Stimulated activated CD8-positive, alpha-beta memory T cell treated with anti-CD3 and anti-CD28 coated beads, Interleukin-4, amount 100 ng/mL, for 1 hour (primary cell): ENCODE results near the gene AAR2.

Experiments
- DNase-seq, 2 donors: peaks; one replicate each; pipeline ENCODE4 v3.0.0-alpha.2; 2020; ENCODE audit warnings: low read depth in 2 of 2, low spot score in 1 of 2

Gene AAR2

GRCh38 chr20:36217226-36217625, 19.1 kb upstream of the AAR2 start:
- no peak for DNase-seq

GRCh38 chr20:36218380-36219064, 17.8 kb upstream of the AAR2 start:
- DNase-seq: no peak

- DNase-seq: no peak
Measured at GRCh38 chr20:36219671-36220220, 16.5 kb upstream of the AAR2 start.

DNA sequence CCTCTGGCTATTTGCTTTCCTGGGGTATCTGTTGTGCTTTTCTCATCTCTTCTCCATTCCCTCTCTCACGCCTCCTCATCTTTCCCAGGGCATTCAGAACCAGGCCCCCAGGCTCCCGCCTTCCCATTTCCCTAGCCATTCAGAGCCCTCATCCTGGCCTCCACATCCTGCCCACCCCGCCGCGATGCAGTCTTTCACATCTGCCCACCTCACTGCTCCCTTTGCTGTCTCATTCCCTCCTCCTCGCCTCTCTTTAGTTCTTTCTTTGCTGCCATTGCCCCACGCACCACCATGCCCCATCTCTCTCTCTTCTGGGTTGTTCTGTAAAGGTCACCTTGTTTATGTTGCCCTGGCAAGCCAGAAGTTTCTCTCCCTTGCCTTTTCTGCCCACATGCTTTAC, 10.6 kb upstream of the AAR2 start:
- no peak for DNase-seq

DNA sequence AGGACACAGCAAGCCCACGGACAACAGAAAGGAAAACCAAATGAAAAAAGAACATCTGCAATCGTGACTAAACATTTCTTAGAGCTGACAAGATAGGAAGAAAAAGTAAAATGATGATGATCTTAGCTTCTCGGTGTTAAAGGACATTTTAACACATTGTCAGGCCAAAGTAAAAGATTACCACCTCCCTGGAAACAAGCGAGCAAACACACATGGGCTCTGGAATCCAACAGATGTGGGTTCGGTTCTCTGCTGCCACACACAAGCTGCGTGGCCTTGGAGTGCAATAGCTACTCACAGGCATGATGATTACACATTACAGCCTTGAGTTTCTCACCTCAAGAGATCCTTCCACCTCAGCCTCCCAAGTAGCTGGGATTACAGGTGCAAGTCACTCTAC, 7.5 kb upstream of the AAR2 start:
- no peak for DNase-seq

- no peak for DNase-seq
Measured at GRCh38 chr20:36230019-36230418, 6.3 kb upstream of the AAR2 start.

DNA sequence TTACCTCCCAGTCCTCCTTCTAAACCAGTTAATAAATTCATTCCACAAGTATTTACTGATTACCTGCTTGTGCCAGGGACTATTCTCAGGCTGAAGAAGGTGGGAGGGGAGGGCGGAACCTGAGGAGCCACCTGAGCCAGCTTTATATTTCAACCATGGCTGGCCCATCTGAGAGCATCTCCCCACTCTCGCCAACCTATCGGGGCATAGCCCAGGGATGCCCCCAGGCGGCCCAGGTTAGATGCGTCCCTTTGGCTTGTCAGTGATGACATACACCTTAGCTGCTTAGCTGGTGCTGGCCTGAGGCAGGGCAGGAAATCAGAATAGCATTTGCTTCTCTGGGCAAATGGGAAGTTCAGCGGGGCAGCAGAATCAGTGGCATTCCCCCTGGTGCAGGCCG, 4.9 kb upstream of the AAR2 start:
- DNase-seq: no peak

- no peak for DNase-seq
Measured at GRCh38 chr20:36234771-36235320, 1.4 kb upstream of the AAR2 start.

DNA sequence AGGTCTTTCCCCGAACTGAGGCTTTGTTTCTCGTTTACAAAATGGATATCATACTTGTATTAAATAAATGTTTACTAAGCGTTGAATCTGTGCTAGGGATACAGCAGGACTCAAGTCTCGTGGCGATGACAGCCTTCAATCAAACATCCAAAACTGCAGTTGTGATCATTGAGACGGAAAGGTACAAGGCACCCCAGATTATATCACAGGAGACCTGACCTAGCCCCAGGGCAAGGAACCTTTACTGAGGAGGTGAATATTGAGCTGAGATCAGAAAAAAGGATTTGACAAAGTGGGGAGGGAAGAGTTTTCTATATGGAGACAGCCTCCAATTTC, 476 bp downstream of the AAR2 start:
- no peak for DNase-seq

DNA sequence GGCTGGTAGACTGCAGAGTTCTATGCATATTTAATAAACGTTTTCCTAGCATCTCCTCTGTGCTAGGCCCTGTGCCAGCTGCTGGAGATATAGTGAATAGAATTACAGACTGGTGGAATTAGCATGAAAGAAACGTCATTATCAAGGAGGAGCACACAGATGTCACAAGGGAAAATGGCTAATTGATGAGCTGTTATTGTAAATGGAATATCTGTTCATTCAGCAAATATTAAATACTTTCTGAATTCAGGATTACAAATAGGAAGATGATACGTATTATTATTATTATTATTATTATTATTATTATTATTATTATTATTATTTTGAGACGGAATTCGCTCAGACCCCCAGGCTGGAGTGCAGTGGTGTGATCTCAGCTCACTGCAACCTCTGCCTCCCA, 1.2 kb downstream of the AAR2 start:
- DNase-seq: no peak

DNA sequence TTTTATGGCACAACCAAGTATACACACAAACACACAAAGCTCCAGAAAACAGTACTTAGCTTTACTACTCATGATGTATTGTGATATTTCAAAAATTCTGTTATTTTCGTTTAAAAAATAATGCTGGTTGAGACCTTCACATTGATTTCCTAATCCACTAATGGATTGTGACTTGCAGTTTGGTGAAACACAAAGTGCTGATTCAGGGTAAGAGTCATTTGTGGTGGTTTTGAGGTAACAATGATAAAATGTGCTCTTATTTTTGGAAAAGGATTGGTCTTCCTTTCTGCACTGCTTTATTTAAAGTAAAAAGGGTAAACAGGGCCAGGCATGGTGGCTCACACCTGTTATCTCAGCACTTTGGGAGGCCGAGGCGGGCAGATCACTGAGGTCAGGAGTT, 1.9 kb downstream of the AAR2 start:
- DNase-seq: no peak

GRCh38 chr20:36238760-36239159, 2.5 kb downstream of the AAR2 start:
- no peak for DNase-seq

GRCh38 chr20:36240076-36240475, 3.8 kb downstream of the AAR2 start:
- DNase-seq: no peak

GRCh38 chr20:36241678-36242077, 5.4 kb downstream of the AAR2 start:
- no peak for DNase-seq

GRCh38 chr20:36243726-36244125, 7.4 kb downstream of the AAR2 start:
- DNase-seq: no peak

- DNase-seq: no peak
Measured at GRCh38 chr20:36246401-36246800, 10.1 kb downstream of the AAR2 start.

DNA sequence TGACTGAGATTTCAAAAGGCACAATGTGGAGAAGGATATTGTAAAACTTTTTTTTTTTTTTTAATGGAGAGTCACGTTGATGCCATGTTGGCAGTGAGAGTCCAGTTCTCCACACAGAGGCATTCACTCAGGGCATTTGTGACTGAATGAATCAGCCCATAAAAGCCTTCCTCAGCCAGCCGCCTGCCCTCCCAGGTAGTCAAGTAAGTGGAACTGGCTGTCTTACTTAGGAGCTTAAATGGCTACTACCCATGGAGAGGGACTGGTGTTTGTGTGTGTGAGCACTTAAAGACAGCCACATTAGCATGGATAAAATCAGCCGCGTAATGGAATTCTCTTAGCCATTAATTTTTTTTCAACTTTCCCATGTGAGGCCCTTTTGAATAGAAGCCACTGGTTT, 12.6 kb downstream of the AAR2 start:
- no peak for DNase-seq

DNA sequence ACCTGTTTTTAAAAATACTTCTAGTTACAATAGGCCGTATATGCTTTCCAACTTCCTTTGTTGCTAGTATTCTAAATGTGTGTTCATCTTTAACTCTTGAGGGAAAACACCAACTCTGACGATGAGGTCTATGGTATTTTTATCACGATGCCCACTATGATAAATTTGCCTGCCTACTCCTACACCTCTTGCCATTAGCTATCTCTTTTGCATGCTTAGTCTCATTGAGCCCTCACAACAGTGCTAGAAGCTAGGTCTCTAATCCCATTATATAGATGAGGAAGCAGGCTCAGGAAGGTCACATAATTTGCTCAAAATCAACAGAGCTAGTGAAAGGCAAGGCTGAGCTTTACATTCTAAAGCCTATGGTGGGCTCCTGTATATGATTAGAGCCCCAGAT, 13.2 kb downstream of the AAR2 start:
- no peak for DNase-seq

DNA sequence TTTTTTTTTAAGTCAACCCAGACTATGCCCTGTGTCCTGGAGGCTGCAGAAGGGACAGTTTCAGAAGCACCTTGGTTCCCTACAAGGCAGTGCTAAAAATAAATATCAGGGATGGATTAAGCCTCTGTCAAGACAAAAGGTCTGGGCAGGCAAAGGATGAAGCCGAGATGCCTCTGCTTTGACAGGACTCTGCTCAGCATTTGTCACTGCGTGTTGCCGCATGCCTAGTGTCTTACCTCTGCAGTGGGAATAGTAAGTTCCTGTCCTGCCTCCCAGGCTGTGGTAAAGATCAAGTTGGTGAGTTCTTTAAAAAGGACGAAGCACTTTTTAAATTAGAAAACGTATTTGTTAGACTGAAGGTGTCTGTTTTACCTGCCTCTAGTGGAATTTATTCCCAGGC, 15.1 kb downstream of the AAR2 start:
- no peak for DNase-seq

- DNase-seq: no peak
Measured at GRCh38 chr20:36252511-36252910, 16.2 kb downstream of the AAR2 start.

- DNase-seq: no peak
Measured at GRCh38 chr20:36253036-36253435, 16.8 kb downstream of the AAR2 start.

DNA sequence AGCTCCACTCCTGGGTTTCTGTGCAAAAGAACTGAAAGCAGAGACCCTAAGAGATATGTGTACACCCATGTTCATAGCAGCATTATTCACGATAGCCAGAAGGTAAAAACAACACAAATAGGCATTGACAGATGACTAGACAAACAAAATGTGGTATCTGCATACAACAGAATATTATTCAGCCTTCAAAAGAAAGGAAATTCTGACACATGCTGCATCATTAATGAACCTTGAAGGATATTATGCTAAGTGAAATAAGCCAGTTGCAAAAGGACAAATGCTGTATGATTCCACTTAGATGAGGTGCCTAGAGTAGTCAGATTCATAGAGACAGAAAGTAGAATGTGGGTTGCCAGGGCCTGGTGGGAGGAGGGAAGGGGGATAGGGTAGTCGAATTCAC, 17.8 kb downstream of the AAR2 start:
- no peak for DNase-seq

- no peak for DNase-seq
Measured at GRCh38 chr20:36255445-36255844, 19.2 kb downstream of the AAR2 start.
